RWPE2 (cell line): Measurements from ENCODE around the gene VAV3.

Experiments used
- ATAC-seq: fragments of 200-7000 bp; cut with Tn5 transposase; 3 replicates; pipeline ENCODE4 v1.9.1; 2021; ENCODE audit warnings: low read depth
- DNase-seq: peaks from one replicate; pipeline ENCODE4 v3.0.0-alpha.2; 2020; ENCODE audit warnings: low spot score
- H3K27ac ChIP-seq: fragments of 450-650 bp; 2 replicates; pipeline ENCODE4 v1.5.1; 2017; ENCODE audit warnings: mild to moderate bottlenecking; ENCODE audit not compliant: poor library complexity, severe bottlenecking
- H3K27me3 ChIP-seq: fragments of 250-450 bp; sonication (Bioruptor Pico); 2 replicates; pipeline ENCODE4 v1.5.1; 2021; ENCODE audit warnings: mild to moderate bottlenecking, moderate library complexity; ENCODE audit not compliant: insufficient read depth, poor library complexity, severe bottlenecking
- H3K36me3 ChIP-seq: fragments of 250-450 bp; sonication (Bioruptor Pico); 2 replicates; pipeline ENCODE4 v1.5.1; 2020; ENCODE audit warnings: low read depth, mild to moderate bottlenecking, moderate library complexity
- H3K4me1 ChIP-seq: fragments of 250-450 bp; sonication (Bioruptor Pico); 2 replicates; pipeline ENCODE4 v1.5.1; 2021; ENCODE audit warnings: mild to moderate bottlenecking, moderate library complexity; ENCODE audit not compliant: insufficient read depth, poor library complexity, severe bottlenecking
- H3K4me3 ChIP-seq: fragments of 250-450 bp; sonication (Bioruptor Pico); 2 replicates; pipeline ENCODE4 v1.5.1; 2021; ENCODE audit warnings: mild to moderate bottlenecking, moderate library complexity; ENCODE audit not compliant: severe bottlenecking
- H3K9me3 ChIP-seq: fragments of 250-450 bp; sonication (Bioruptor Pico); 2 replicates; pipeline ENCODE4 v1.5.1; 2021; ENCODE audit warnings: mild to moderate bottlenecking, moderate library complexity; ENCODE audit not compliant: severe bottlenecking
- CTCF ChIP-seq: fragments of 450-650 bp; IDR thresholded peaks from one replicate; pipeline ENCODE4 v1.5.1; 2017; ENCODE audit warnings: mild to moderate bottlenecking, moderate library complexity; ENCODE audit not compliant: poor library complexity, severe bottlenecking

VAV3 gene

GRCh38 chr1:107687849-107688753, 276.9 kb downstream of the VAV3 start:
- no peak for TF ChIP-seq CTCF
- H3K36me3 ChIP-seq, result no peaks in the 10 kb centered on the region
- H3K4me3 ChIP-seq, result peak overlapping the region; percentile 10
- H3K27ac ChIP-seq, result peak overlapping the region; percentile 63
- peak; percentile 88 for ATAC-seq
- H3K27me3 ChIP-seq, result no peaks in the 10 kb centered on the region
- no peaks in the 10 kb centered on the region for H3K9me3 ChIP-seq
- peaks cover 38% of the 10 kb centered on the region for H3K4me1 ChIP-seq
- DNase-seq, result no peak

DNA sequence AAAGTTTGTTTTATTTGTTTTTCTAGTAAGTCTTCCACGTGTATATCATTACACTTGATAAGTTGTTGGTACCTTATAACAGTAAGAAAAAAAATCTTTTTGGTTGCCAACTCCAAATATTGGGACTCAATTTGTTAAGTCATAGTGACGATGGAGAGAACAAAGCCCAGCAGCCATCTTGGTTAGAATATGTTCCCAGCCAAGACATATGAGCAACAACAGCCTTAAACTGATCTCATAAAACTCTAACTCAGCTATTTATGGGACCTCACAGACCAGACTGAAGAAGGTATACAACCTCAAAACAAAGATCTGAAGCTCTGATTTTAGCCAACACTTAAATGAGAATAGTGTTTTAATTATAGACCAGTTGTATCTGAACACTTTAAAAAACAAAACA, 281.3 kb downstream of the VAV3 start:
- H3K4me1 ChIP-seq, result peaks cover 33% of the 10 kb centered on the region
- no peaks in the 10 kb centered on the region for H3K9me3 ChIP-seq
- no peak for DNase-seq
- H3K36me3 ChIP-seq, result no peaks in the 10 kb centered on the region
- TF ChIP-seq CTCF, result no peak
- no peak overlapping the region for H3K4me3 ChIP-seq
- peak overlapping the region; percentile 64 for H3K27ac ChIP-seq
- ATAC-seq, result no peak
- H3K27me3 ChIP-seq, result no peaks in the 10 kb centered on the region

DNA sequence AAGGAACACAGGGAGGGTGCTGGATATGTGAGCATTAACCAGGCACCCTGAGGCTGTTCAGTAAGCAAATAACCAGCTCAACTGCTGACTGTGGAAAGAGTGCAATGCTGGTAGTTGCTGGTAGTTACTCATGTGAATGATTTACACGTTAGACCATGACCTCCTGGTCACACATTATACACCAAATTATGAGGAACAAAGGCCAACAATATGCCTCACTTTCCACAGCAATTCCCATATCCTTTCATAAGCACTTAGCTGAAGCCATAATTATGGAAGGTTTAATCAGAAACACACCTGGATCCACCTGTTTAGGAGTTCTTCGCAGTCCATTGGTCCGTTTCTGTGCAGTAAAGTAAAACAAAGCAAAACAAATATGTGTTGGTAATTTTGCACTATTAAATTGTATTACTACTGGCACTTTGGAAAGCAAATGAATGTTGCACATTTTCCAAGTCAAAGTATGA, 281.8 kb downstream of the VAV3 start:
- Histone ChIP-seq H3K4me3 (no peak overlapping the region), H3K4me1 (peaks cover 34% of the 10 kb centered on the region), H3K36me3 (no peaks in the 10 kb centered on the region), H3K9me3 (no peaks in the 10 kb centered on the region), H3K27me3 (no peaks in the 10 kb centered on the region), H3K27ac (peak overlapping the region; percentile 64)
- DNase-seq (no peak), ATAC-seq (peak; percentile 82)
- TF ChIP-seq CTCF, result no peak

DNA sequence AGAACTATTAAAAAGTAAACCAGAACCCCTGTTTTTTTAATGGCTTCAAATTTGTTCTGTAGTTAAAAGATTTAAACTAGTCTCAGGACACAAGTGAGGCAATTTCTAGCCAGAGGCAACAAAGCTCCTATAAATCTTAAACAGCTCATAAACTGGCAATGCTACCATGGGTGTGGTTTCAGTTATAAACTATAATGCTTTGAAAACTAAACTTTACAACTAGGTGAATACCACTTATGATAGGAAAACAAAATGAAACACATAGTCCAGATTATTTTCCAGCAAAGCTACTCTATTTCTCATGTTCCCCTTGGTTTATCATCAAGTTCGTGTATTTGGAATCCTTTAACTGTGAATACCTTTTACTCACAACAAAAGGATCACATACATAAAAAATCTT, 282.5 kb downstream of the VAV3 start:
- TF ChIP-seq CTCF, result no peak
- H3K4me1 ChIP-seq, result peaks cover 37% of the 10 kb centered on the region
- H3K27me3 ChIP-seq, result no peaks in the 10 kb centered on the region
- peak overlapping the region; percentile 64 for H3K27ac ChIP-seq
- DNase-seq (no peak), ATAC-seq (peak; percentile 72)
- no peak overlapping the region for H3K4me3 ChIP-seq
- H3K9me3 ChIP-seq, result no peaks in the 10 kb centered on the region
- no peaks in the 10 kb centered on the region for H3K36me3 ChIP-seq

DNA sequence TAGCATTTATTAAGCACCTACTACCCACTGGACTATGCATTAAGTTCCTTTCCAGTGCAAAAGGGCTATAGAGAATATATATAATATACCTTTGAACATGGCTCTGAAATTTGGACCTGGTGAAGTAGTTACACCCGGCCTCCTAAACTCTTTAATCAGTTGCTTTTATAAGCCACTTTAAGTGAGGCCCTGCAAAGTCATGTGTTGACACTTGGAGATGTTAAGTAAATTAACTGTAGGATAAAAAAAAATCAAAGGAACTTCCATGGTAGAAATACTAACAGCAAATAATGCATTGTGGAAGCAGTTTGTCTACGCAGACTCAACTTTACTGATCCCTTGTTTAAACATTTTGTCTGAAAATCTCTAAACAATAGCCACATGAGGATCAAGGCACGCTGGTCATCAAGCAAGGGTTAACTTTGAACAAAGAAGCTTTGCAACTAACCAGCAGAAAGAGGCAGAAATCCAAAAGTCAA, 283.9 kb downstream of the VAV3 start:
- Histone ChIP-seq H3K27me3 (no peaks in the 10 kb centered on the region), H3K36me3 (no peaks in the 10 kb centered on the region), H3K4me3 (no peak overlapping the region), H3K9me3 (no peaks in the 10 kb centered on the region), H3K4me1 (peaks cover 45% of the 10 kb centered on the region), H3K27ac (no peak overlapping the region)
- TF ChIP-seq CTCF, result no peak
- DNase-seq (no peak), ATAC-seq (no peak)
